GM12878 (cell line): Measurements from ENCODE around the gene SORT1. TPM values are rescaled to one million over a fixed set of nuclear protein-coding genes. Genes with fewer than 3 reads are reported as not detected.

Experiments used
- ATAC-seq: fragments of 200-7000 bp; cut with Tn5 transposase; 3 replicates; pipeline ENCODE4 v1.9.1; 2020; ENCODE audit warnings: mild to moderate bottlenecking, moderate library complexity
- BruUV-seq: library from RNA; stranded (reverse); fragments of 400-500 nt; replicated peaks from 2 replicates; lab custom pipeline; 2021; lab: Mats Ljungman, UMichigan
- CTCF ChIA-PET: fragments of 300-600 bp; sonication (Branson Sonifier 250); formaldehyde crosslinking; extraction: SDS; loops from one replicate; lab custom pipeline; 2021; ENCODE audit warnings: inconsistent platforms; lab: Yijun Ruan, JAX
- POLR2A ChIA-PET: fragments of 350-600 bp; formaldehyde crosslinking; extraction: SDS; loops from one replicate; lab custom pipeline; 2021; ENCODE audit warnings: inconsistent platforms; lab: Charles Lee
- RAD21 ChIA-PET: fragments of 300-600 bp; sonication (Branson Sonifier 250); formaldehyde crosslinking; loops from one replicate; lab custom pipeline; 2023; ENCODE audit warnings: antibody characterized with exemption; ENCODE audit not compliant: unreplicated experiment; lab: Charles Lee
- SMC1A ChIA-PET: fragments of 300-600 bp; sonication (Branson Sonifier 250); formaldehyde crosslinking; loops from one replicate; lab custom pipeline; 2023; ENCODE audit not compliant: unreplicated experiment, uncharacterized antibody; lab: Charles Lee
- DNase-seq: peaks from one replicate; pipeline ENCODE4 v3.0.0-alpha.2; 2011; ENCODE audit warnings: low read depth, low spot score
- FAIRE-seq: peaks from 3 replicates; lab custom pipeline; 2011; peaks lifted over from hg19 to GRCh38; lab: Jason Lieb, UNC
- H2AFZ ChIP-seq: 2 replicates; pipeline ENCODE4 v1.6.0; 2011; ENCODE audit warnings: low read depth, low read length, control low read depth; ENCODE audit not compliant: control insufficient read depth
- H3K27ac ChIP-seq: 2 replicates; pipeline ENCODE4 v1.5.1; 2011; ENCODE audit warnings: control low read depth; ENCODE audit not compliant: control insufficient read depth, insufficient read depth
- H3K27me3 ChIP-seq, 2 experiments: replicated peaks in 1 of 2; 2 replicates each; pipeline versions ENCODE4 v1.6.0 to v1.6.1; 2011; ENCODE audit warnings: low read length in 1 of 2; ENCODE audit not compliant: control insufficient read depth in 2 of 2, insufficient read depth in 2 of 2
- H3K36me3 ChIP-seq, 2 experiments: 2 replicates each; pipeline ENCODE4 v1.5.1; 2011; ENCODE audit warnings: low read length in 1 of 2; ENCODE audit not compliant: control insufficient read depth in 2 of 2, insufficient read depth in 2 of 2
- H3K4me1 ChIP-seq: 2 replicates; pipeline ENCODE4 v1.6.1; 2011; ENCODE audit warnings: mild to moderate bottlenecking, low read length, moderate library complexity, mixed read lengths; ENCODE audit not compliant: control insufficient read depth, insufficient read depth
- H3K4me2 ChIP-seq: 2 replicates; pipeline ENCODE4 v1.6.0; 2011; ENCODE audit warnings: control low read depth; ENCODE audit not compliant: control insufficient read depth, insufficient read depth
- H3K4me3 ChIP-seq: fragments of 200-600 bp; sonication (generic); 2 replicates; pipeline ENCODE4 v1.5.1; 2016
- H3K79me2 ChIP-seq: 2 replicates; pipeline ENCODE4 v1.6.0; 2011; ENCODE audit warnings: low read length; ENCODE audit not compliant: control insufficient read depth, insufficient read depth
- H3K9ac ChIP-seq: 2 replicates; pipeline ENCODE4 v1.8.0; 2011; ENCODE audit warnings: low read length, control low read depth, mixed read lengths; ENCODE audit not compliant: control insufficient read depth, insufficient read depth
- H3K9me3 ChIP-seq: replicated peaks from 3 replicates; pipeline ENCODE4 v1.5.1; 2011; ENCODE audit warnings: mild to moderate bottlenecking, low read length; ENCODE audit not compliant: control insufficient read depth, insufficient read depth
- H4K20me1 ChIP-seq: 2 replicates; pipeline ENCODE4 v1.6.0; 2011; ENCODE audit not compliant: control insufficient read depth, insufficient read depth
- CREM ChIP-seq: IDR thresholded peaks from 2 replicates; pipeline ENCODE4 v1.6.1; 2014; ENCODE audit warnings: antibody characterized with exemption, low read depth
- IRF4 ChIP-seq: IDR thresholded peaks from 2 replicates; pipeline ENCODE4 v1.6.1; 2011; ENCODE audit warnings: low read depth, low read length
- KLF5 ChIP-seq: fragments of 450-650 bp; IDR thresholded peaks from 2 replicates; pipeline ENCODE4 v1.6.1; 2014; ENCODE audit warnings: mild to moderate bottlenecking; ENCODE audit not compliant: partially characterized antibody
- MYB ChIP-seq: fragments of 150-350 bp; IDR thresholded peaks from 2 replicates; pipeline ENCODE4 v1.6.1; 2014; ENCODE audit warnings: mild to moderate bottlenecking, low read depth, low read length, borderline replicate concordance
- NFXL1 ChIP-seq: fragments of 450-650 bp; IDR thresholded peaks from 2 replicates; pipeline ENCODE4 v1.6.1; 2017; ENCODE audit warnings: antibody characterized with exemption, mild to moderate bottlenecking, borderline replicate concordance
- NFYB ChIP-seq: IDR thresholded peaks from 2 replicates; pipeline ENCODE4 v1.6.1; 2011; ENCODE audit warnings: low read depth, mild to moderate bottlenecking, low read length, improper control_type of control experiment, moderate library complexity; ENCODE audit not compliant: insufficient read depth
- PAX5 ChIP-seq: IDR thresholded peaks from 2 replicates; pipeline ENCODE4 v1.6.1; 2011; ENCODE audit warnings: low read depth, low read length, borderline replicate concordance
- PAX8 ChIP-seq: fragments of 450-650 bp; IDR thresholded peaks from 2 replicates; pipeline ENCODE4 v1.6.1; 2017; ENCODE audit warnings: mild to moderate bottlenecking, moderate library complexity
- RBBP5 ChIP-seq: fragments of 200-600 bp; sonication (generic); conservative IDR thresholded peaks from 2 replicates; pipeline ENCODE4 v1.6.1; 2016
- RCOR1 ChIP-seq: conservative IDR thresholded peaks from 2 replicates; pipeline ENCODE4 v1.6.1; 2012; ENCODE audit warnings: low read depth, low read length, improper control_type of control experiment
- RELA ChIP-seq: fragments of 450-650 bp; IDR thresholded peaks from 2 replicates; pipeline ENCODE4 v1.8.0; 2014; ENCODE audit warnings: borderline replicate concordance; ENCODE audit not compliant: partially characterized antibody
- SIN3A ChIP-seq: IDR thresholded peaks from 2 replicates; pipeline ENCODE4 v1.6.1; 2012; ENCODE audit warnings: low read depth, low read length, improper control_type of control experiment
- SMC3 ChIP-seq: IDR thresholded peaks from 2 replicates; pipeline ENCODE4 v1.6.1; 2011; ENCODE audit warnings: low read length, improper control_type of control experiment, borderline replicate concordance
- STAT1 ChIP-seq: fragments of 450-650 bp; conservative IDR thresholded peaks from 2 replicates; pipeline ENCODE4 v1.6.1; 2014; ENCODE audit warnings: antibody characterized with exemption, mild to moderate bottlenecking
- STAT3 ChIP-seq: IDR thresholded peaks from 2 replicates; pipeline ENCODE4 v1.6.1; 2011; ENCODE audit warnings: low read depth, low read length, improper control_type of control experiment
- TCF12 ChIP-seq: IDR thresholded peaks from 2 replicates; pipeline ENCODE4 v1.6.1; 2011; ENCODE audit warnings: low read depth, mild to moderate bottlenecking, low read length
- YBX1 ChIP-seq: fragments of 450-650 bp; IDR thresholded peaks from 2 replicates; pipeline ENCODE4 v1.6.1; 2016; ENCODE audit warnings: antibody characterized with exemption
- WGBS: methylation state at CpG from one replicate; pipeline ENCODE4 v1.1.6; 2016; ENCODE audit warnings: low lambda C conversion rate; ENCODE audit not compliant: insufficient replicate concordance, insufficient coverage; ENCODE audit errors: missing lambda C conversion rate; 5-methylcytosine and 5-hydroxymethylcytosine counted together
- in situ Hi-C: fragments of 300-500 bp; cut with MboI; formaldehyde crosslinking; loops from 9 replicates; pipeline ENCODE4 v1.14.3; 2018; ENCODE audit warnings: mixed read lengths
- intact Hi-C: fragments of 100-400 bp; cut with micrococcal nuclease; formaldehyde crosslinking; loops from one replicate; pipeline ENCODE4 v1.14.2; 2022; ENCODE audit not compliant: unreplicated experiment
- polyA plus RNA-seq, 11 experiments: library from polyadenylated mRNA; depleted of rRNA in 4 of 11; unstranded in 6 of 11; stranded (reverse) in 5 of 11; fragments of >200 nt; fragmentation: Nextera tagmentation in 4 of 11; fragmentation: Illumina TruSeq in 1 of 11; extraction: Ambion mirVana in 4 of 11; extraction: Trizol in 1 of 11; gene quantifications; 1 replicate in 1 of 11; 2 replicates in 10 of 11; pipeline versions ENCODE4 v1.2.1 to v1.2.3, GENCODE V29; 2011 to 2016; ENCODE audit warnings: inconsistent platforms in 2 of 11, missing spikeins in 2 of 11, low read depth in 1 of 11
- total RNA-seq, 4 experiments: library from RNA; depleted of rRNA in 3 of 4; stranded (reverse); fragments of >200 nt in 3 of 4; fragmentation: Illumina TruSeq in 1 of 4; extraction: Trizol in 1 of 4; gene quantifications; 2 replicates each; pipeline versions ENCODE4 v1.2.1 to v1.2.3, GENCODE V29; 2013 to 2021
- TF ChIP-seq, protein P1 (sequence below): IDR thresholded peaks from 2 replicates; pipeline ENCODE4 v1.6.1; 2011; ENCODE audit warnings: low read depth, low read length, improper control_type of control experiment, borderline replicate concordance

The SORT1 gene
- total and polyA plus RNA-seq, 10 of the 15 experiments (the other 5 are each of a cell fraction or from before 2014, with no cell fraction given), result 0.06 to 1.9 (median 0.33) TPM; not detected in 1

DNA sequence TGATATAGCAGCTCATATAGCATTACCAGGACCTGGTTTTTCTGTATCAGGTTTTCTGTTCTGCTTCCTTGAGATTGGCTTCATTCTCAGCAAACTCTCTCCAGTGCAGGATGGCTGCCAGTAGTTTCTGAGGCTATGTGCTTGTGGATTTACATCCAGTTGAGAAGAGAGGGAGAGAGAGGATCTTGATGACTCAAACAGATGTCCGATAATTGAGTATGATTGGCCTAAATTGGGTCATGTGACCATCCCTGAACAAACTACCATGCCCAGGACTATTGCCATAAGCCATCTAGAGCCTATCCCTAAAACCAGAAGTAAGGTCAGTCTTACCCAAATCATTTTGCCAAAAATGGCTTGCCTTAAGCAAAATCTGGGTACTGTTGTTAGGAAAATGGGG, 46.6 kb upstream of the SORT1 start:
- no peaks in the 10 kb centered on the region for H3K36me3 ChIP-seq
- in situ Hi-C loops, result no loop called here
- no peak for TF ChIP-seq NFXL1
- no peak for TF ChIP-seq TCF12
- TF ChIP-seq, protein P1, sequence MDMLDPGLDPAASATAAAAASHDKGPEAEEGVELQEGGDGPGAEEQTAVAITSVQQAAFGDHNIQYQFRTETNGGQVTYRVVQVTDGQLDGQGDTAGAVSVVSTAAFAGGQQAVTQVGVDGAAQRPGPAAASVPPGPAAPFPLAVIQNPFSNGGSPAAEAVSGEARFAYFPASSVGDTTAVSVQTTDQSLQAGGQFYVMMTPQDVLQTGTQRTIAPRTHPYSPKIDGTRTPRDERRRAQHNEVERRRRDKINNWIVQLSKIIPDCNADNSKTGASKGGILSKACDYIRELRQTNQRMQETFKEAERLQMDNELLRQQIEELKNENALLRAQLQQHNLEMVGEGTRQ, result no peak
- no peak for TF ChIP-seq RCOR1
- no peak for TF ChIP-seq CREM
- no peak for TF ChIP-seq NFYB
- TF ChIP-seq SMC3, result no peak
- no peak overlapping the region for H3K4me3 ChIP-seq
- H3K4me1 ChIP-seq, result no peaks in the 10 kb centered on the region
- no peaks in the 10 kb centered on the region for H3K79me2 ChIP-seq
- H3K4me2 ChIP-seq, result no peak overlapping the region
- BruUV-seq, result no TSS peak
- DNase-seq, result no peak
- H3K9me3 ChIP-seq, result no peaks in the 10 kb centered on the region
- ChIA-PET RAD21 (no interaction called here), SMC1A (no interaction called here), POLR2A (no interaction called here), CTCF (no interaction called here)
- 0% methylated on average over 1 of the region's 1 CpG for WGBS
- no peak overlapping the region for H3K9ac ChIP-seq
- intact Hi-C loops, result no loop called here
- H3K27ac ChIP-seq, result no peak overlapping the region
- H2AFZ ChIP-seq, result no peak overlapping the region
- FAIRE-seq, result no peak
- no peak for ATAC-seq
- no peaks in the 10 kb centered on the region for H4K20me1 ChIP-seq
- no peaks in the 10 kb centered on the region for H3K27me3 ChIP-seq

DNA sequence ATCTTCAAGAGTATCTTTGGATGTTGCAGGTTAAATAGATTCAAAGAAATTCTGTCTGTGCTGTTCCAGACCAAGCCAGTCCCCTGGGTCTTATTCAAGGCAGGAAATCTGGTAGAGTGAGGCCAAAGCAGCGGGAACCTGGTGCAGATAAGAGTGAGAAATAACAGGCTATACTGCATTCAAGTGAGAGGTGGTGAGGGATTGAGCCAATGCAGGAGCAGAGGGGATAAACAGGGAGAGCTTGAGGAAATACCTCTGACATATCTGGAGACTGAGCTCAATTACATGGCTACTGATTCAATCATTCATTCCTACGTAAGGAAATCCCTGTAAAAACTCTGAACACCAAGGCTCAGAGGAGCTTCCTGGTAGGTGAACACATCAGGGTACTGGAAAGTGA, 45.8 kb upstream of the SORT1 start:
- POLR2A ChIA-PET, result no interaction called here
- Histone ChIP-seq H3K79me2 (no peaks in the 10 kb centered on the region), H3K9ac (no peak overlapping the region), H3K4me2 (no peak overlapping the region), H2AFZ (no peak overlapping the region), H3K9me3 (no peaks in the 10 kb centered on the region), H3K27me3 (no peaks in the 10 kb centered on the region), H4K20me1 (no peaks in the 10 kb centered on the region), H3K36me3 (no peaks in the 10 kb centered on the region), H3K27ac (no peak overlapping the region), H3K4me3 (no peak overlapping the region), H3K4me1 (no peaks in the 10 kb centered on the region)
- FAIRE-seq, result no peak
- CTCF ChIA-PET, result no interaction called here
- in situ Hi-C loops (no loop called here), intact Hi-C loops (no loop called here)
- RAD21 ChIA-PET, result no interaction called here
- TF ChIP-seq PAX8 (no peak), PAX5 (no peak), SIN3A (no peak), STAT3 (no peak), MYB (no peak), IRF4 (no peak), KLF5 (no peak), RBBP5 (no peak), STAT1 (no peak), YBX1 (no peak), RELA (no peak)
- 43% methylated on average over 2 of the region's 2 CpGs for WGBS
- SMC1A ChIA-PET, result no interaction called here
- ATAC-seq, result no peak
- no TSS peak for BruUV-seq
- DNase-seq, result no peak
